GM12878 (cell line): ENCODE results near the gene CAV1.

Experiments
- CTCF ChIP-seq, 3 experiments: IDR thresholded peaks in 2 of 3; conservative IDR thresholded peaks in 1 of 3; 2 replicates each; pipeline ENCODE4 v1.5.1; 2011; ENCODE audit warnings: low read depth in 3 of 3, low read length in 3 of 3, mild to moderate bottlenecking in 3 of 3, control low read depth in 2 of 3, moderate library complexity in 2 of 3, inconsistent platforms in 1 of 3, mixed read lengths in 1 of 3; ENCODE audit not compliant: control insufficient read depth in 2 of 3, insufficient read depth in 1 of 3; ENCODE audit errors: extremely low read depth in 1 of 3
- EED ChIP-seq: sonication (generic); IDR thresholded peaks from 2 replicates; pipeline ENCODE4 v1.6.1; 2016; ENCODE audit warnings: antibody characterized with exemption, low read depth
- EP300 ChIP-seq, 2 experiments: fragments of 150-350 bp in 1 of 2; IDR thresholded peaks; 2 replicates each; pipeline ENCODE4 v1.6.1; 2011 to 2012; ENCODE audit warnings: low read depth in 2 of 2, low read length in 2 of 2, borderline replicate concordance in 1 of 2, improper control_type of control experiment in 1 of 2, inconsistent platforms in 1 of 2; ENCODE audit not compliant: control insufficient read depth in 1 of 2
- ESRRA ChIP-seq: IDR thresholded peaks from 2 replicates; pipeline ENCODE4 v1.6.1; 2012; ENCODE audit warnings: mild to moderate bottlenecking, low read length, improper control_type of control experiment
- EZH2 ChIP-seq: IDR thresholded peaks from 2 replicates; pipeline ENCODE4 v1.6.1; 2012; ENCODE audit warnings: low read depth, mild to moderate bottlenecking, control low read depth, inconsistent platforms, low read length, borderline replicate concordance; ENCODE audit not compliant: control insufficient read depth
- PML ChIP-seq: IDR thresholded peaks from 2 replicates; pipeline ENCODE4 v1.6.1; 2012; ENCODE audit warnings: low read length, inconsistent platforms
- POLR2A ChIP-seq: IDR thresholded peaks from 2 replicates; pipeline ENCODE4 v1.6.1; 2011; ENCODE audit warnings: low read depth, mild to moderate bottlenecking, low read length
- RAD21 ChIP-seq: IDR thresholded peaks from 2 replicates; pipeline ENCODE4 v1.6.1; 2011; ENCODE audit warnings: mild to moderate bottlenecking, low read depth, low read length, moderate library complexity; ENCODE audit not compliant: insufficient read depth
- RAD51 ChIP-seq: fragments of 450-650 bp; IDR thresholded peaks from 2 replicates; pipeline ENCODE4 v1.6.1; 2016; ENCODE audit warnings: moderate library complexity, mild to moderate bottlenecking, inconsistent platforms
- TCF12 ChIP-seq: IDR thresholded peaks from 2 replicates; pipeline ENCODE4 v1.6.1; 2011; ENCODE audit warnings: low read depth, mild to moderate bottlenecking, low read length

DNA sequence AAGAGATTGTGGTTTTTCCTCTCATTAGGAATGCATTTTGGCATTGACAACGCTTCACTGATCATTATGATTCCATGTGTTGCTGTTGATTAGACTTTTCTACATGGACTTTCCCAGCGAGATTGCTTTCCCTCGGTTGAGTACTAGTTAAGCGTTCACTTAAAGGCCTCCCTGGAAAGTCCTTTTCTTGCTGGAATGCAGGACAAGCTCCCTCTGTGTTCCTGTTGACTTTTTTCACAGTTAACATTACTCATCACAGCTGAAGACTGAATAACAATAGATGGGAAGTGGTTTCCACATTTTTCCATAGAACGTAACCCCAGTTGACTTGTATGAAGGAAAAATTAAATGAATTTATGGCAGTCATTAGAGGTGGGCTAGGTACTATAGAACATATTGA lies 2.6 kb upstream of the CAV1 start:
- TF ChIP-seq CTCF (IDR thresholded peaks at IDR 0.05 in 2 of 3, conservative IDR thresholded peaks at IDR 0.05 in 1 of 3; ENCODE audit: control insufficient read depth in 2 of 3, extremely low read depth in 1 of 3, insufficient read depth in 1 of 3, low read depth in 3 of 3, low read length in 3 of 3) (no peak), RAD21 (no peak), EZH2 (no peak), TCF12 (no peak), POLR2A (no peak), EP300 (IDR thresholded peaks at IDR 0.05; ENCODE audit: borderline replicate concordance in 1 of 2, control insufficient read depth in 1 of 2, low read depth in 2 of 2, low read length in 2 of 2) (no peak), PML (no peak), ESRRA (no peak), RAD51 (no peak), EED (no peak)
